GM20000 (cell line): Measurements from ENCODE around the gene BMX.

Experiments
- DNase-seq: peaks from one replicate; pipeline ENCODE4 v3.0.0; 2012; ENCODE audit warnings: low spot score
- CTCF ChIP-seq: IDR thresholded peaks from 2 replicates; pipeline ENCODE4 v1.5.1; 2012; ENCODE audit warnings: mild to moderate bottlenecking, control low read depth; ENCODE audit errors: extremely low read depth, missing control alignments

Gene BMX

GRCh38 chrX:15530318-15530717 is 29.7 kb downstream of the BMX start:
- no peak for DNase-seq

GRCh38 chrX:15546745-15547144 is 46.1 kb downstream of the BMX start:
- TF ChIP-seq CTCF: no peak
- no peak for DNase-seq

More at GRCh38 chrX:15530318-15530717, 29.7 kb downstream of the BMX start:
- no peak for TF ChIP-seq CTCF

GRCh38 chrX:15547356-15547755 is 46.7 kb downstream of the BMX start:
- DNase-seq: no peak
- no peak for TF ChIP-seq CTCF

DNA sequence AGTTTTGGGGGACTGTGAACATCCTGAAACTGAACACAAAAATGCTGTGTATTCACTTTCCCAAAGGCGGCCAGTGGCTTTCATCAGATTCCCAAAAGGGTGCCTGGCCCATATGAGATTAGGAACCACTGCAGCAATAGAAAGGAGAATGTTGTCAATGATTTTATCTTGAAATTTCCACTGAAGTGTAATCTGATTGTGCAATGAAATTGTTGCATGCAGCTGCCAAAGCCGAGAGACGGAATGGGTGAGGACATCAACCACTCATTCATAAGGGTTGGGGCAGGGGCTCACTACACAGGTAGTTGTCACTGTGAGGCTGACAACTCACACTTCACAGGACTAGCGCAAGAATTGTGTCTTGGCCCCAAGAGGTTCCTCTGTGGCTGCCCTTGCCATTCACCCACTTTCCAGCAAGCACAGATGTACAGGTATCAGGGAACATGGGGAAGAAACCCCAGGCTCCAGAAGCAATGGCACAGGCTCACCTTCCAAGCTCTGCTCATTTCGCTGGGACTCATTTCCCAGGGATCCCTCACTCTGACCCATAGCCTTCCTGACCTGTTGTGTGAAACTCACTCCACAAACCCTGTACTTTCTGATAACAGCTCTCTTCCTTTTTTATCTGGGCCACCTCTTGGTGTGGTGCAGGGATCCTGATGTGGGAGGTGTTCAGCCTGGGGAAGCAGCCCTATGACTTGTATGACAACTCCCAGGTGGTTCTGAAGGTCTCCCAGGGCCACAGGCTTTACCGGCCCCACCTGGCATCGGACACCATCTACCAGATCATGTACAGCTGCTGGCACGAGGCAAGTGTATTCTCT is 48.8 kb downstream of the BMX start:
- DNase-seq: no peak
- no peak for TF ChIP-seq CTCF

DNA sequence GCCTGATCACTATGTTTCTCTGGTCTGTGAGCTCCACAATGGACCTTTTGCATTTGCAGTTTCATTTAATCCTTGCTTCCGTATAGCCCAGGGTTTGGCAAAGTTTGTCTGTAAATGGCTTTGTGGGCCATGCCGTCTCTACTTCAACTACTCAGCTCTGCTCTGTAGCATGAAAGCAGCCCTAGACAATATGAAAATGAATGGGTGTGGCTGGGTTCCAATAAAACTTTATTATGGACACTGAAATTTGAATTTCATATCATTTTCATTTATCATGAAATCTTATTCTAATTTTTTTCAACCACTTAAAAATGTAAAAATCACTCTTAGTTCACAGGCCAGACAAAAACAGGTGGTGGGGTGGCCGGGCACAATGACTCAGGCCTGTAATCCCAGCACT is 58.6 kb downstream of the BMX start:
- TF ChIP-seq CTCF: no peak
- DNase-seq: no peak

DNA sequence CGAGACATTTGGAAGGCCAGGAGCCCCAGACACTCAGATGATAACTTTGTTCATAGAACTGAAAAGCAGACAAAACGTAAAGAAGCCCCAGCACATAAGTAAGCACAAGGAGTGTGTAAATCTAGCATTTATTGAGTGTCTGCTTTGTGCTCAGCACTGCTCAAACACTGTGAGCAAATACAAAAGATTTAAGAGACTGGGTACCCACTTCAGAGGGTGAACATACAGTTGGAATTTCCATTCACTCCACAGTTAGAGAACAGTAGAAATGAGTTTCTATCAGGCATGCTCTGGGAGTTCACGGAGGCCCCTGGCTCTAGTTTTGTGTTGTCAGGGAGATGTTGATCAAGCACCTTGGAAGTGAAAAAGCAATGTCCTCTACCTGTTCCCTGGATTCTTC is 60.3 kb downstream of the BMX start:
- DNase-seq: no peak
- TF ChIP-seq CTCF: no peak

DNA sequence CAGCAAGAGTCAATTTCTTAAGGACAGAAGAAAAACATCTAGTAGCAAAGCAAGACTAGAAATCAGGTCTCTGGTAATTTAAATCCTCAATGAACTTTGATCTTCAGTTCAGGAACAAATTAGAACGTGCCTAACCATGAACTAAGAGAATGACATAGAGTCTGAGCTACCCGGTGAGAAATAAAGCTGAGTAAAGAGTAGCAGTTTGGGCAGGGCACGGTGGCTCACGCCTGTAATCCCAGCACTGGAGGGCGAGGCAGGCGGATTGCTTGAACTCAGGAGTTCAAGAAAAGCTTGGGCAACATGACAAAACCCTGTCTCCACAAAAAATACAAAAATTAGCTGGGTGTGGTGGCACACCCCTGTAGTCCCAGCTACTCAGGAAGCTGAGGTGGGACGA is 62.4 kb downstream of the BMX start:
- no peak for TF ChIP-seq CTCF
- DNase-seq: no peak
